Left lobe of liver (tissue), 2 donors: ENCODE results near the gene RIPPLY1. TPM values are rescaled to one million over a fixed set of nuclear protein-coding genes. Genes with fewer than 3 reads are reported as not detected.
"Not testable (repeated sequence)": the region's sequence is repeated elsewhere in the genome, so short reads cannot be mapped to it uniquely, and the experiment has no call there.

ENCODE experiments used
- ATAC-seq: fragments of 200-7000 bp; cut with Tn5 transposase; one replicate; pipeline ENCODE4 v1.9.1; 2020; ENCODE audit warnings: mild to moderate bottlenecking, moderate library complexity
- DNase-seq: peaks from one replicate; pipeline ENCODE4 v3.0.0-alpha.2; 2020; ENCODE audit warnings: low spot score
- total RNA-seq: library from RNA; stranded (reverse); gene quantifications from one replicate; pipeline ENCODE4 v1.2.1, GENCODE V29; 2021
- donor health status: DM: no; HTN: no; CAD: no; lungs with moderate emphysema.
- donor health status: DM: no; HTN: yes; CAD: no.

Gene RIPPLY1
- total RNA-seq, 1 donor from 2014 or later: 0.75 TPM

- no peak for DNase-seq
These were observed 14.8 kb upstream of the RIPPLY1 start for GRCh38 chrX:106917830-106918500.

GRCh38 chrX:106912864-106913263, 9.7 kb upstream of the RIPPLY1 start:
- peak; percentile 45 for DNase-seq

More at GRCh38 chrX:106917830-106918500, 14.8 kb upstream of the RIPPLY1 start:
- ATAC-seq: no peak

GRCh38 chrX:106906361-106906760, 3.2 kb upstream of the RIPPLY1 start:
- no peak for DNase-seq

More at GRCh38 chrX:106912864-106913263, 9.7 kb upstream of the RIPPLY1 start:
- peak; percentile 74 for ATAC-seq

GRCh38 chrX:106905064-106905708, 2.0 kb upstream of the RIPPLY1 start:
- ATAC-seq: no peak

More at GRCh38 chrX:106906361-106906760, 3.2 kb upstream of the RIPPLY1 start:
- no peak for ATAC-seq

GRCh38 chrX:106903856-106904528, 851 bp upstream of the RIPPLY1 start:
- DNase-seq: peak; percentile 44
- ATAC-seq: peak; percentile 15

More at GRCh38 chrX:106905064-106905708, 2.0 kb upstream of the RIPPLY1 start:
- no peak for DNase-seq

- ATAC-seq: peak; percentile 29
These were observed 457 bp downstream of the RIPPLY1 start for GRCh38 chrX:106902684-106903083.

GRCh38 chrX:106901781-106902219, 1.3 kb downstream of the RIPPLY1 start:
- DNase-seq (peak; percentile 86), ATAC-seq (peak; percentile 59)

More at GRCh38 chrX:106902684-106903083, 457 bp downstream of the RIPPLY1 start:
- peak; percentile 57 for DNase-seq

- ATAC-seq (peak; percentile 57), DNase-seq (peak; percentile 65)
These were observed 1.8 kb downstream of the RIPPLY1 start for GRCh38 chrX:106901341-106901740.

GRCh38 chrX:106899841-106900240, 3.3 kb downstream of the RIPPLY1 start:
- peak; percentile 53 for DNase-seq
- ATAC-seq: peak; percentile 21

GRCh38 chrX:106899276-106899675, 3.9 kb downstream of the RIPPLY1 start:
- ATAC-seq (no peak), DNase-seq (no peak)

- peak; percentile 57 for ATAC-seq
These were observed 4.7 kb downstream of the RIPPLY1 start for GRCh38 chrX:106898462-106898861.

GRCh38 chrX:106897259-106897658, 5.9 kb downstream of the RIPPLY1 start:
- DNase-seq (no peak), ATAC-seq (no peak)

More at GRCh38 chrX:106898462-106898861, 4.7 kb downstream of the RIPPLY1 start:
- DNase-seq: no peak

- ATAC-seq: no peak
- DNase-seq: no peak
These were observed 8.1 kb downstream of the RIPPLY1 start for GRCh38 chrX:106894978-106895452.

GRCh38 chrX:106894392-106894909, 8.7 kb downstream of the RIPPLY1 start:
- DNase-seq (peak; percentile 51), ATAC-seq (peak; percentile 92)

- ATAC-seq: no peak
- no peak for DNase-seq
These were observed 11.2 kb downstream of the RIPPLY1 start for GRCh38 chrX:106891762-106892460.

- ATAC-seq: no peak
These were observed 13.7 kb downstream of the RIPPLY1 start for GRCh38 chrX:106889468-106889867.

GRCh38 chrX:106875151-106875550, 28.0 kb downstream of the RIPPLY1 start:
- no peak for DNase-seq
- no peak for ATAC-seq

More at GRCh38 chrX:106889468-106889867, 13.7 kb downstream of the RIPPLY1 start:
- no peak for DNase-seq

- DNase-seq (no peak), ATAC-seq (peak; percentile 31)
These were observed 29.1 kb downstream of the RIPPLY1 start for GRCh38 chrX:106874075-106874474.

- ATAC-seq: not testable (repeated sequence)
These were observed 30.3 kb downstream of the RIPPLY1 start for GRCh38 chrX:106872796-106873195.

GRCh38 chrX:106863697-106864096, 39.4 kb downstream of the RIPPLY1 start:
- ATAC-seq (no peak), DNase-seq (no peak)

More at GRCh38 chrX:106872796-106873195, 30.3 kb downstream of the RIPPLY1 start:
- not testable (repeated sequence) for DNase-seq
